HG02884 (cell line): ENCODE data around the gene BCOR.

ENCODE experiments used
- ATAC-seq: cut with Tn5 transposase; IDR thresholded peaks from one replicate; pipeline ENCODE4 v1.9.1; 2021; ENCODE audit warnings: mild to moderate bottlenecking, moderate library complexity; ENCODE audit not compliant: unreplicated experiment

Gene BCOR

DNA sequence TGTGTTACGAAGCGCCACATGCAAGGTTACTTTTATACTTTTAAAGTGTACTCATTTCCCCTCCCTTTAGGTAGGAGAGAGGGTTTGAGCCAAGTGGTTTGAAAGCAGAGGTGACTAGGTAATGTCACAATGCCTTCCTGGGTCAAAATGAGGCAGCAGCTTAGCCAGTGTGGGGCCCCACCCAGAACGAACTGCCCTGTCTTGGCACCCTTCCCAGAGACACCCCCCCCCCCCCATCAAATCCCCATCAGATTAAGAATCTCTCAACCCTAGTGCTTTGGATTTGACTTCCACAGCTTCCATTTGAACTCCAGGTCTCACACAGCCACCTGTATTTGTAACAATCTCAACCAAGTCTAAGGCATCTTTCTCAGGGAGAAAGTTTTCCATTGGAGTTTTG lies 31.1 kb downstream of the BCOR start:
- no peak for ATAC-seq

DNA sequence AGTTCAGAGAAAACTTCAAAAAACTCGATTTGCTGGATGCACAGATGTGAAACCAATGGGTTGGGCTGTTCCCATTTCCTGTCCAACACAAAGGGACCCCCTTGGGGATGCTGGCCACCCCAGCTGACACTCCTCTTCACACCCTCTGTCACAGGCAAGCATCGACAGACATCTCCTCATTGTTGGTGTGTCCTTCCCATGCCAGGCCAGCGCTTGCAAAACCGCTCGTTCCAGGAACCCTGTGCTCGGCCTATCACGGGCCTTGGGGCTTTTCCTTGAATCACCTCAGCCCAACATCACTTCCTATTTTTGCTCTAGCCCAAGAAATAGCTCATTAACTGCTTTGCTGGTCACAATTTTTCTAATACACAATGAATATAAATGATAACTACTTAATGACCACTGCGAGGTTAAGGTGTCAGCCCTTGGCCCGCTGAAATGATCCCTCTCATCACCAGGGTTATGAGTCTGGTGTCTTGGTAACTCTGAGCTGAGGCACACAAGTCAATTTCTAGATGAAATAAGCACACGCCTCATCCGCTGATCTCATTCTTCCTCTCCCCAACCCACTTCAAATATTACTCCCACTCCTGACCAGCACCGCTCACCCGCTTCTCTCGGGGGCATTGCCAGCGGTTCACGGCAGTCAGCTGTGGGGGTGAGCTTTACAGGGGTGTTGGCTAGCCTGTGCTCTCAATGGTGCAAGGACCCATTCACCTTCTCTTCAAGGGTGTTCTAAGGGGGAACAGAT lies 32.3 kb downstream of the BCOR start:
- no peak for ATAC-seq

DNA sequence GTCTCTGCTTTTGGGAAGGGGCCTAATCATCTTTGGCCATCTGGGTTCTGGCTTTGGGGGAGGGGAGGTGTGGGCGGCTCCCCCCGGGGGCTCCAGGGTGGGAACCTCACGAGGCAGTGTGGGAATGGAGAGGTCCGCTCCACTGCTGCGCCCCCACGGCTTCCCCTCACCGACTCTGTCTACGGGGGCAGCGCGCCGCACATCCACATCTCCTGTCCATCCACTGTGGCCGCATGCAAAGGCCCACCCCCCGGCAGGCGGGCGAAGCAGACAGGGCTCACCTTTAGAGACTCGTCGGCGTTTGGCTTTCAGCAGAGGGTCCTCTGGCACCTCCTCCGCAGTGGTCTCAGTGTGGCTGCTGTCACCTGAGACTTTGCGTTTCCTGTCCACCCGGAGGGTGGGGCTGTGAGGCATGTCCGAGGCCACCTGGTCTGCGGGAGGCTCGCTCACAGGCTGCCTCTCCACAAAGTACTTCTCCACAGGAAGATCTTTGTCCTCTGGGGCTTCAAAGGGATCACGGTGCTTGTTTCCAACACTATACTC lies 33.6 kb downstream of the BCOR start:
- no peak for ATAC-seq

DNA sequence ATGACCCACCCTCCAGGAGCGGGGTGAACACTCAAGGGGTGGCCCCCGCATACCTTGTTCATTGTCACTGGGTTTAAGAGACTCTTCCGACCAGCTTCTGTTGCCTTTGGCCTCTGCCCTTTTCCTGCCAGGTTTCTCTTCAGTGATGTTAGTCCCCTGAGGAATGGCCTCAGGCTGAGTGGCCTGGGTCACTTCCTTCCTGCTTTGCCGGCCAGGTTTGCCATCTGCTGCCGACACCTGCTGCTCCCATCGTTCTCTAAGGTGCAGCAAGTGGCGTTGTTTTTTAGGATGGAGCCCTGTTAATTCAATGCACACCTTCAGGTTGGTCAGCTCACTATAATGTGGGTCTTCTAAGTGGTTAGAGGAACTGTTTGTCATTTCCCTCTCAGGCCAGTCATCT lies 34.2 kb downstream of the BCOR start:
- ATAC-seq, result no peak

DNA sequence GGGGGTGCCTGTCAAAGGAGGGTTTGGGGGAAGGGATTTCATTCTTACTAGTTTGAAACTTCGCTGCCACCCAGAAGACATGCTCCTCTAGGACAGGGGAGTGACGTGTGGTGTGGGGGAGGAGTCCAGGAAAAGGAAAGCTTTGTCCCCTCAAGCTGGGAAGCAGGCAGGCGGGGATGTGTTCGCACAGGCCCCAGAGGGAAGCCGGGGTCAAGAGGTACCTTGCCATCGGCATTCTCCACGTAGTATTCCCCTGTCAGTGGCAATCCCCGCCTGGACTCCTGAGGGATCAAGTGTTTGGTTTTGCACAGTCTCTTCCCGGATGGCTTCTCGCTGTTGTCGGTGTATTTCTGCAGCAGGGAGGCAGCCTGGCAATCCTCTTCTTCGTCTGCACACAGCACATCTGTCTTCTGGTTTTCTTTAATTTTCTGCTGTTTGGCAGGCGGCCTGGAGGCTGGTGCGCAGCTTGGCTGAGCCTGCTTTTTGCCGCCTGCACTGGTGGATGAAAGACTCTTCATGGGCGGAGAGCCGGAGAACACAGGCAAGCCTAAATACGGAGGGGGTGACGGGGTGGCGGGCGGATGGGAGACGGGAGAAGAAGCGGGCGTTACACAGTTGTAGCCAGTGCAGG lies 35.1 kb downstream of the BCOR start:
- no peak for ATAC-seq

DNA sequence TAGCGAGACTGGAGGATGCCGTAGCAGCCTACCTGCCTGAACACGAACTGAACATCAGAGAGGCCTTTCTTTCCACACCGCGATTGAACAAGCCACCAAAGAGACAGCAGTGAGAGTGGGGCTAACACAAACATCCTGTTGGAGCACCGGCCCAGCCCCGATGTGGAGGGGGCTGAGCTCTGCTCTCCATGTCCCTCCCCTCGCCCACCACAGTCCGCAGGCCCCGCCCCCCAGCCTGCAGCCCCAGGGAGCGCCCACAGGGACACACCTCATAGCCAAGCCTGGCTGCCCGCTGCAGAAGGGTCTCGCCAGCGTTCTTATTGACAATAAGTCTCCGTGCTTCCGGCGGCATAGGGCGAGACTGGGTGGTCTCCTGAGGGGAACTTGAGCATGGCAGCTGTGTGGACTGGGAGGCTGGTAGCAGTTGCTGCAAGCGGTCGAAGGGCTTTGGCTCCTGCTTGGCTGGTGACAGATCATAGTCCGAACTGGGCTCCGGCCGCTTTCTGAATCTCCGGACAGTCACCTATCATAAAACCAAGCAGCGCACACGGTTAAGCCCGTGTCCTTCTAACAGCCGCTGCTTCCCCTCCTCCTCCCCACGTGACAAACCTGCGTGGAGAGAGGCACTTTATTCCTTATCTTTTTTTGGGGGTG lies 35.8 kb downstream of the BCOR start:
- no peak for ATAC-seq

DNA sequence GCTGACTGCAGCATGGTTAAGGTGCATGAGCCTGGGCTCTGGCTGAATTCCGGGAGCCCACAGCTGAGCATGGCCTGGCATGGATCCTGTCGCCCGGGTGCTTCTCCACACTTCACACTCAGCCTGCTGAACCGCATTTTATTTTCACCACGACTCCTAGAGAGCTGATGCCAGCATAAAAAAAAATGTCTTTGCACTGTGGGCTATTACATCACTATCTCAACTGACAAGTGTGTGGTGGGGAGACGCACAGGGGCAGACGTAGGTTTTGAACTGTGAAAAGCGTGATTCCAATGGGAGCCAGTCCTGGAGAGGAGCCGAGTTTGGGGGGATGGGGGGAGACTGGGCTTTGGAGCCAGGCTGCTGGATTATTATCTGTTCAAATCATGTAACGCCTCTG lies 36.8 kb downstream of the BCOR start:
- ATAC-seq, result no peak

DNA sequence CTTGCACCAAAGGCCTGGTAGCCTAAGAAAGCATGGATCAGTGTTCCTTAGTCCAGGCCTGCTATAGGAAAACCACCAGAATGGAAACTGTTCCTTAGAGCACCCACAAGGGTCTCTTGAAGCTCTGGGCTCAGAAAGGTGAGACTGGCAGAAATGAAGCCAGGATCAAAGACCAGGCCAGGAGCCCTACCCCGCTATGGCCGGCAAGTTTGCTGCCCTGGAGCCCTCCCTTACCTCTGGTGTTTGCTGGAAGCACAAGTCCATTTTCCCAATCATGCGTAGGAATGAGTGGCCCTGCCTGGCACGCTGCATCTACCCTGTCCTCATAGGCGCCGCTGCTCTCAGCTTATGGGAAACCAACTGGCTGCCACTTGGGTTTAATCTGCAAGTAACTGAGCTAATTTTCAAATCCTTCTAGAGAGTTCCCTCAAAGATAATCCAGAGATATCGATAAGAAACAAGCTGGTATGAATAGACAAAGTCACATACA lies 37.4 kb downstream of the BCOR start:
- ATAC-seq, result no peak

DNA sequence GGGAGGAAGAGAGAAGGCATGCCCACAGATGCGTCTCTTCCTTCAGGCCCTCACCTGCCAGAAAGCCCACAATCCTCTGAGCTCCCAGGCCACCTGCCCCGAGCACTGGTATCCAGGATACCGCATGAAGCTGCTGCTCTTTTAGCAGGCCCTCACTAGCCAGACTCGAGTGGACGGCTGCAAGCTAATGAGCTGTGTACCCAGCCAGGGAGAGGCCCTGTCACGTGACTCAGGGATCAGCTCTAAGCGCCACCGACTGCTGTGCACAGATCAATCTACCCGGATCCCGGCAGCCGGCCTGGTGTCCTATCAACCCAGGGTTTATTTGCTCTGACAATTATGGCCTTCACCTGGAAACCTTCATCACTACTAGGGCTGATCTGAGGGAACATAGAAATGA lies 39.0 kb downstream of the BCOR start:
- no peak for ATAC-seq

DNA sequence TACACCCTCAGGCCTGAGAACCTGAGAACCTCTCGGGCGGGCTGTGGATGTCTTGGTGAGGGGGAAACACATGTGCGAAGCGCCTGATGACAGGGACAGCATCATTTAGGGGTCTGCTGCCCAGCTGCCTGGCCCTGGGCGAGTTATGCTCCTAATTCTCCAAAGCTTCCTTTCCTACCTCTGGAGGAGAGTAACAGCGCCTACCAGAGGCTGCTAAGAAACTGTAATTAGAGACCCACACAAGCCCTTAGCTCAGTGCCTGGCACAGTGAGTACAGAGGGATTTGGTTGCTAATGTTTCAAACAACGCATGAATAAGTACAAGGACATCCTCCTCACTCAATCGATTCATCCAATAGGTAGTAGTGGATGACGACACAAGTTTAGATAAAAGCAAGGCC lies 40.4 kb downstream of the BCOR start:
- ATAC-seq, result no peak

DNA sequence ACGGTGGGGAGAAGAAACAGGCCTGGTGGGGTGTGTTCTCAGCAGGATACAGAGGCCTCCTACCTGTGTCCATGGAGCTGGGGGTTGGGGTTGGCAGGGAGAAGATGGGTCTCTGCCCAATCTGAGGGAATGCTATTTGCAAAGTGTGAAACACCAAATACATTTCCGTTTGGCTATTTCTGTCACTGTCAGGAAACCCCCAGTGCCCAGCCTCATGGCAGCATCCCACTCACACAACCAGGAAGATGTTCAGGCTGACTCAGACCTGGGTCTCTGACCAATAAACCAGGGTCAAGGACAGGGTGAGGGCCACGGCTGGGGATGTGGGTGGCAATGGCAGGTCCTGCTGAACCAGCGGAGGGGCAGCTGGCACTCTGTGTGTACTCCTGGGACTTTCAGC lies 41.3 kb downstream of the BCOR start:
- ATAC-seq, result no peak

DNA sequence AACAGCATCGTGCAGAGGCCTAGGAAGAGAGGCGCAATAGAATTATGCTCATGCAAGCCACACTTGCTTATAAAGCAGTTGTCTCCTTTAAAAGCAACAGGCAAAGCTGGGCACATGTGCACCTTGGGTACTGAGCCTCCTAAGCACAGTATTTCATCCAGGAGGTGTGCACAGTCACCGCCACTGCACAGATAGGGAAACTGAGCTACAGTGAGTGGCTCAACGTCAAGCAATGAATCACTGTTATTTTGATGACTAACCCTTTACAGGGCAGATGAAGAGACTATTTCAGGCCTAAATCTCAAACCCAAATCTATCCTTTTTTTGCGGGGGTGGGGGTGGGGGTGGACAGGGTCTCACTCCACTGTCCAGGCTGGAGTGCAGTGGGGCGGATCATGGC lies 42.3 kb downstream of the BCOR start:
- no peak for ATAC-seq

DNA sequence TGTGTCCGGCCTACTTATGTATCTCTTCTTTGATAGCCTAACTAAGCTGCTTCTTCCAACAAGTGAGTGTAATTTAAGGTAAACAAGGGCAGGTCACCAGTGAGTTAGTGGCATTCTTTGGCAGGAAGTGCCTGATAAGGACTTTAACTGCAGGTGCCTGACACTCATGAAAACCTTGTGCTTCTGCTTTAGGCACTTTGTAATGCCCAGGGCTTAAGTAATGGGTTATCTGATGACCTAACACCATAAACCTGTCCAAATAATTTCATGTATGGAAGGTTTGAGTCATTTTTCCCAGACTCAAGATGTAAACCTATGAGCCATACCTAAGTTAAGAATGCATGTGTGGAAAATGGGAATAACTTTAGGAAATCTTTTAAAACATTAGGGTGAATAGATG lies 43.0 kb downstream of the BCOR start:
- no peak for ATAC-seq

DNA sequence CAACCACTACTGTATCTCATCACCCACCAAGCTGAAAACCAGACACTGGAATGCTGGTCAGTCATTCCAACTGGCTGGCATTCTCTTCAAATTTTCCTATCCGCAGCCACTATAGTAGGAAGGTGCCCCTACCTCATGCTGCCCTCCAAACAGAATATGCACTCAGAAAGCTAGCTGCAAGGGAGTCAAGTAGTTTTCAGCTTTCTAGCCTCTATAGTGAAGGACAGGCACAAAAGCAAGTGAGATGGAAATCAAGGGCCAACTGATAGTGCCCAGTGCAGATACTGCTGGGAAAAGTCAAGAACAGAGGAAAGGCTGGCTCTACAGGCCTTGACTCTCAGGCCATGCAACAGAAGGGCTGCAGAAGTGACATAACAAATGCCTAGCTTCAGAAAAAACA lies 47.2 kb downstream of the BCOR start:
- ATAC-seq, result no peak

DNA sequence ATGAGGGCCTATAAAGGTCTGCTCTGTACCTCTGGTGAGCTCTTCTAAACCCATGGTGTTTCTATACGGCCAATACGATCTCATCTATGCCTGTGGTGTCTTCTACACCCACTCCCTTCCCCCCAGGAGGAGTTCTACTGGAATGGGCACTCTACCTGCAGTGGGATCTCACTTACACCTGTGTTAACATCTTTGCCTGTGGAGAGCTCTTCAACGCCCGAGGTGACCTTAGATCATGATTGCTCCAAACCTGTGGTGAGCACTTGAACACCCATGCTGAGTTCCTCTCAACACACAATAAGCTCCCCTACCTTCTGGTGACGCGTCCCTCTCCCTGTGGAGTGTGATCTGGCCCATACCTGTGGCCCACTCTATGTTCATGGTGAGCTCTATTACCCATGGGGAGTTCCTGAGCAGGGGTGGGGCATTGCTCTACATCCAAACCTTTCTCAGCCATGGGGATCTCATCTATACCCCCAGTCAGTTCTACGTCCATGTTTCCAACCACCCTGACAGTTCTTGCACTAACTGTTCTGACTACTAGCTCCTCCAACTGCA lies 48.6 kb downstream of the BCOR start:
- ATAC-seq, result no peak

DNA sequence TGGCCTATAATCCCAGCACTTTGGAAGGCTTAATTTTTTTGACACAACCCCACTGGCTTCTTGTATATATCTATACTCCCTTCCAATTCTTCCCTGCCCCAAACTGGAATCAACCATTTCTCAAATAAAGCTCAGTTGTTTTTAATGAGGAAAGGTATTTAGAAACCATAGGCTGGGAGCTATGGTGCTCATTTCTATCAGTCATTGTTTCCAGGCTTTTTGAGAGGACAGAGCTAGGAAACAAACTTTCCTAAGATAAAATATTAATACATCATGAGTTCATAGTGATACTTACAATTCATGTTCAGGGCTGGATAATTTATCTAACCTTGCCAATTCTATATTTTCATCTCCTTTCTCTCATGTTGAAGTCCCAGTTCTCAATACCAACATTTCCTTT lies 50.3 kb downstream of the BCOR start:
- ATAC-seq, result no peak

DNA sequence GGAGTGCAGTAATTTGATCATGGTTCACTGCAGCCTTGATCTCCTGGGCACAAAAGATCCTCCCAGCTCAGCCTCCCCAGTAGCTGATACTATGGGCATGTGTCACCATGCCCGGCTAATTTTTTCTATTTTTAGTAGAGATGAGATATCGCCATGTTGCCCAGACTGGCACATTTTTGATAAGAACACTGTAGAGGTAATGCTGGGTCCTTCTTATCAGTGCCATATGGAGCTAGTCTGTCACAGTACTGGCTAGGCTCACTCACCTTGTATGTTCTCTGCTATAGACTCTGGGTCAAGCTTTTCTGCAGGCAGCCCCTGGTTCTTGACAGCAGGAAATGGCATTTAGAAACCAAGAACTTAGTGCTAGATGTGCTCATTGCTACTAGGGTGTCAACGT lies 53.9 kb downstream of the BCOR start:
- no peak for ATAC-seq

DNA sequence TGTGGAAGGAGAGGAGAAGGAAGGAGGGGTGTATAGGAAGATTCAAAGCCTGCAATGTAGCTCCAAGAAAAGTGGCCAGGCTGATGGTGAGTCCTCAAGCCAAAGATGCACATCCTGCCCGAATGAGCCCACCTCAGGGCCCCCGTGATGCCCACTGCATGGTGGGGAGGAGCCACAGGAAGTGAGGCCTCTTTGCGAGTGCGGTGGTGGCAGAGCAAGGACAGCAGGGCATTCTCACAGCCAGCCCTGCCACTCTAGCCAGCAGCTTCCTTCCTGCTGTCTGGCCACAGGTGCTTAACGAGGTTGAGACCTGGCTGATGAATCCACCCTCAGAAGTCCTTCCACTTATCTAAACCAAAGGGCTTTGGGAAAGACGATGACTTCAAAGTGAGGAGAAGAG lies 55.8 kb downstream of the BCOR start:
- ATAC-seq, result no peak

DNA sequence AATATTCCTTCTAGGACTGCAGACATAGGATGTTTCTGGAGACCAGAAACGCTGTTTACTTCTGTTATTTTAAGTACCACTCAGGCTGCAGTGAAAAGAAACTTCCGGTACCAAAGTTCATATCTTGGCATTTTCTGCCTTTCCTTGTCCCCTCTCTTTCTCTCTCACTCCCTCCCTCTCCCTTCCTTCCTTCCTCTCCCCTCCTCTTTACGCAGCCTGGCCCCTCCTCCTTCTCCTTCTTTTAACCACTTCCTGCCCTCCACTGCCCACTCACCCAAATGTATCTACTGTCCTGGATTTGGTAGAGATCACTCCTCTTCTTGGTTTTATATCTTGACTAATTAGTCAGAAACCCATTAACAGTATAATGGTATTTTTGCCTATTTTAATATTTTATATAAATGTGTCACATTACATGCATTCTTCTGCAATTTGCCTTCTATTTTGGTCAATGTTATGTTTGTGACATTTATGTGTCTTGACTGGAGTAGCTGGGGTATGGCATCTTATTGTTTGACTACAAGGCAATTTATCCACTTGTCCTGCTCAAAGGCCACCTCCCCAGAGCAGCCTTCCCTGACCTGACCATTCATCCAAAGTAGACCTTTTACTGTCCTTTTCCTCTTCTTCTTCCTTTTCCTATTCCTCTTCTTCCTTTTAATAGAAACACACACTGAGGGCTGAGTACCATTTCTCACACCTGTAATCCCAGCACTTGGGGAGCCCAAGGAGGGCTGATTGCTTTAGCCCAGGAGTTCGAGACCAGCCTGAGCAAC lies 56.9 kb downstream of the BCOR start:
- ATAC-seq, result no peak

DNA sequence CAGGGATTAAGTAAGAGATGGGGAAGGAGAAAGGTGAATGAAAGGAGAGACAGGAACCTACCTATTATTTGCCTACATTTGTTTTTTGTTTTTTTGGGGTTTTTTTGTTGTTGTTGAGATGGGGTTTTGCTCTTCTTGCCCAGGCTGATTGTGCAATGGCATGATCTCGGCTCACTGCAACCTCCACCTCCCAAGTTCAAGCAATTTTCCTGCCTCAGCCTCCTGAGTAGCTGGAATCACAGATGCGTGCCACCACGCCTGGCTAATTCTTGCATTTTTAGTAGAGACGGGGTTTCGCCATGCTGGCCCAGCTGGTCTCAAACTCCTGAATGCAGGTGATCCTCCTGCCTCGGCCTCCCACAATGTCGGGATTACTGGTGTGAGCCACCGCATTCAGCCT lies 57.9 kb downstream of the BCOR start:
- no peak for ATAC-seq

DNA sequence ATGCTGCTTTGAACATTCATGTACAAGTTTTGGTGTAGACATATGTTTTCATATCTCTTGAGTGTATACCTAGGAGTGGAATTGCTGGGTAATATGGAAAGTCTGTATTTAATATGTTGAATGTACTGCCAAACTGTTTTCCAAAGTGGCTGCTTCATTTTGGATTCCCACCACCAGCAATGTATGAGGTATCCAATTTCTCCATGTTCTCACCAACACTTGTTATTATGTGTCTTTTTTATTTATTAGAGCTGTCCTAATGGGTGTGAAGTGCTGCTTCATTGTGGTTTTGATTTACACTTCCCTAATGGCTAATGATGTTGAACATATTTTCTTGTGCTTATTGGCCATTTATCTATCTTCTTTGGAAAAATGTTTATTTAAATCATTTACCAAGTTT lies 60.4 kb downstream of the BCOR start:
- no peak for ATAC-seq
